Measurements from ENCODE around the gene FAM219B.

FAM219B gene

GRCh38 chr15:74872702-74873035, 34.0 kb downstream of the FAM219B start:
- DNase-seq: no peak

GRCh38 chr15:74870436-74871215, 36.0 kb downstream of the FAM219B start:
- no peak for DNase-seq

GRCh38 chr15:74869726-74870407, 36.8 kb downstream of the FAM219B start:
- no peak for DNase-seq

GRCh38 chr15:74869372-74869725, 37.3 kb downstream of the FAM219B start:
- no peak for DNase-seq

- no peak for DNase-seq
Observed at GRCh38 chr15:74868059-74868458, 38.6 kb downstream of the FAM219B start.

GRCh38 chr15:74867466-74868038, 39.1 kb downstream of the FAM219B start:
- no peak for DNase-seq

GRCh38 chr15:74866090-74866489, 40.6 kb downstream of the FAM219B start:
- no peak for DNase-seq

- DNase-seq: no peak
Observed at GRCh38 chr15:74865316-74865715, 41.3 kb downstream of the FAM219B start.

GRCh38 chr15:74864296-74864695, 42.4 kb downstream of the FAM219B start:
- DNase-seq: no peak

GRCh38 chr15:74863239-74864056, 43.2 kb downstream of the FAM219B start:
- DNase-seq: no peak

GRCh38 chr15:74858369-74858740, 48.3 kb downstream of the FAM219B start:
- no peak for DNase-seq

GRCh38 chr15:74857671-74858368, 48.8 kb downstream of the FAM219B start:
- DNase-seq: no peak

- DNase-seq: no peak
Observed at GRCh38 chr15:74857082-74857655, 49.5 kb downstream of the FAM219B start.

GRCh38 chr15:74856537-74856936, 50.1 kb downstream of the FAM219B start:
- no peak for DNase-seq

GRCh38 chr15:74855857-74856256, 50.8 kb downstream of the FAM219B start:
- DNase-seq: no peak

- DNase-seq: no peak
Observed at GRCh38 chr15:74854453-74855022, 52.1 kb downstream of the FAM219B start.

- no peak for DNase-seq
Observed at GRCh38 chr15:74851960-74852359, 54.7 kb downstream of the FAM219B start.

- DNase-seq: no peak
Observed at GRCh38 chr15:74850393-74850792, 56.3 kb downstream of the FAM219B start.
